Ovary (tissue), 9 donors: ENCODE results near the gene CLMN. TPM values are rescaled to one million over a fixed set of nuclear protein-coding genes. Genes with fewer than 3 reads are reported as not detected.

Source experiments
- DNase-seq, 5 donors: peaks; one replicate each; pipeline ENCODE4 v3.0.0-alpha.2; 2019 to 2020
- H3K27ac ChIP-seq, 2 donors: fragments of 200-600 bp; one replicate each; pipeline versions ENCODE4 v1.5.1 to v1.8.0; 2019 to 2022
- H3K27me3 ChIP-seq: fragments of 200-600 bp; one replicate; pipeline ENCODE4 v1.8.0; 2022
- H3K36me3 ChIP-seq: fragments of 200-600 bp; sonication (generic); one replicate; pipeline ENCODE4 v1.5.1; 2019
- H3K4me1 ChIP-seq: one replicate; pipeline ENCODE4 v1.8.1; 2013; ENCODE audit warnings: mild to moderate bottlenecking, moderate library complexity; ENCODE audit not compliant: insufficient read depth
- H3K4me3 ChIP-seq: fragments of 200-600 bp; sonication (generic); one replicate; pipeline ENCODE4 v1.5.1; 2017
- H3K9me3 ChIP-seq, 2 donors: fragments of 200-600 bp in 1 of 2; sonication (generic) in 1 of 2; one replicate each; pipeline versions ENCODE4 v1.5.1 to v1.8.1; 2013 to 2019; ENCODE audit warnings: mild to moderate bottlenecking in 1 of 2, moderate library complexity in 1 of 2
- CTCF ChIP-seq, 3 donors: fragments of 450-650 bp in 2 of 3; fragments of 200-600 bp in 1 of 3; IDR thresholded peaks; one replicate each; pipeline versions ENCODE4 v1.5.1 to v1.8.0; 2016 to 2022; ENCODE audit warnings: antibody characterized with exemption in 3 of 3, mild to moderate bottlenecking in 1 of 3
- EP300 ChIP-seq: sonication (generic); formaldehyde crosslinking; IDR thresholded peaks from one replicate; pipeline ENCODE4 v1.6.1; 2017; ENCODE audit warnings: antibody characterized with exemption
- POLR2A ChIP-seq: fragments of 450-650 bp; IDR thresholded peaks from one replicate; pipeline ENCODE4 v1.6.1; 2017; ENCODE audit warnings: antibody characterized with exemption, mild to moderate bottlenecking, moderate library complexity
- WGBS, 3 donors: extraction: QIAGEN DNeasy Blood & Tissue Kit in 1 of 3; methylation state at CpG; one replicate each; pipeline versions ENCODE4 v1.1.5 to v1.1.7; 2013 to 2017; 5-methylcytosine and 5-hydroxymethylcytosine counted together
- intact Hi-C, 4 donors: fragments of 100-400 bp; cut with DNase I; formaldehyde crosslinking; loops; one replicate each; pipeline versions ENCODE4 v1.11.0 to v1.15.1; 2022 to 2023
- polyA plus RNA-seq, 2 donors: library from polyadenylated mRNA; stranded (reverse); fragments of 200-250 nt in 1 of 2; fragments of 350-450 nt in 1 of 2; fragmentation: Illumina TruSeq in 1 of 2; extraction: RNeasy Lipid Tissue Mini Kit (QIAGEN cat#74804) in 1 of 2; gene quantifications; one replicate each; pipeline ENCODE4 v1.2.3, GENCODE V29; 2013 to 2014
- total RNA-seq, 7 donors: library from RNA; depleted of rRNA in 2 of 7; stranded (reverse); fragments of >200 nt in 2 of 7; fragmentation: NEBNext Ultra II Directional in 3 of 7; extraction: Animal tissue kit (Norgen Biotek cat#: 25700) in 3 of 7; gene quantifications; one replicate each; pipeline versions ENCODE4 v1.1.0 to v1.2.4, GENCODE V29; 2016 to 2023
- donor health status: DM: no; HTN: no; CAD: no; lungs with moderate emphysema.
- donor health status: DM: no; HTN: no; CAD: no.
- donor health status: Bipolar disorder and iron deficiency.
- donor health status: DM: yes; HTN: yes; CAD: no.
- donor health status: DM: no; HTN: no; CAD: no.
- donor health status: DM: yes; HTN: yes; CAD: no.

Gene CLMN
- total and polyA plus RNA-seq, 9 donors: 2.2 to 11.7 (median 6.5) TPM

GRCh38 chr14:95236221-95236620 lies 83.5 kb downstream of the CLMN start:
- no peak overlapping the region for H3K27ac ChIP-seq
- DNase-seq: no peak
- 70 to 80% (median 77%) methylated on average over 10 to 12 of the region's 12 CpGs for WGBS, 3 donors

DNA sequence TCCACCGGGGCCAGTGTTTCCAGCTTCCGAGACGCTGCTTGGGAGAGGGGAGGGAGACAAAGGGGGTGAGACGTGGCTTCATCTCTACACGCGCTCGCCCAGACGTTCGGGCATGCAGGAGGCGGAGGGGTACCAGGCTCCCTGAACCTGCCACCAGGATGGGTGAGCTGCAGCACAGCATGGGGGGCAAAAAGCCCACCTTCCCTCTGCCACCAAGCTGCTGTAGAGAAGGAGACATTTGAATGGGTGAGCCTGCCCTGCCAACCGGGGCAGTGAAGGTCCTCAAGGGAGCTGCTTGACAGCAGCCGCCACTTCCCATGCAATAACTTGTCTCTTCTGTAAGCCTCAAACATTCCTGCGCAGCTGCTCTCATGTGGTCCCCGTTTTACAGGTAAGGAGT lies 83.9 kb downstream of the CLMN start:
- Histone ChIP-seq H3K9me3 (no peaks in the 10 kb centered on the region), H3K27ac (no peak overlapping the region), H3K4me1 (no peaks in the 10 kb centered on the region), H3K27me3 (no peaks in the 10 kb centered on the region), H3K4me3 (no peak overlapping the region), H3K36me3 (no peaks in the 10 kb centered on the region)
- WGBS, 3 donors: 92 to 96% (median 95%) methylated on average over 14 of the region's 14 CpGs
- DNase-seq: no peak
- no peak for TF ChIP-seq CTCF (IDR thresholded peaks at IDR 0.05)
- no peak for TF ChIP-seq POLR2A
- no peak for TF ChIP-seq EP300
- intact Hi-C loops: no loop called here

More at GRCh38 chr14:95236221-95236620, 83.5 kb downstream of the CLMN start:
- no peaks in the 10 kb centered on the region for H3K27me3 ChIP-seq
- no peaks in the 10 kb centered on the region for H3K36me3 ChIP-seq
- no peak overlapping the region for H3K4me3 ChIP-seq
- no peaks in the 10 kb centered on the region for H3K9me3 ChIP-seq
- TF ChIP-seq CTCF (IDR thresholded peaks at IDR 0.05): no peak
- TF ChIP-seq POLR2A: no peak
- no peak for TF ChIP-seq EP300
- H3K4me1 ChIP-seq: no peaks in the 10 kb centered on the region
- intact Hi-C loops: no loop called here

DNA sequence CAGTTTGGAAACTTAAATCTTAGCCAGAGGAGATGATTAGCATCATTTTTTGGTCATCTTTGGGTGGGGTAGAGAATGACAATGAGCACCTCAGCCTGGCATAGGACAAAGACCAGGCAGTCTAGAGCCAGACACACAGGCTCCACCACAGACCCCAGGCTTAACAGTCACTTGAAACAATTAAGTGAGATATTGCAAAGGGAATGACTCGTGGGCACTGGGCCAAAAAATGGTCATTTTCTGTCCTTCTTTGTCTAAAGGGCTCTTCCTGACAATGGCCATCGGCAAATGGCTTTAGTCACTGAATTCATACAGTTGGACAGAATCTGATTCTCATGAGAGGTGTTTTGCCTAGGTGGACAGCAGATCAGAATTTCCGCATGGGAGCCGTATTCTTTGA lies 84.4 kb downstream of the CLMN start:
- Histone ChIP-seq H3K9me3 (no peaks in the 10 kb centered on the region), H3K4me1 (no peaks in the 10 kb centered on the region), H3K4me3 (no peak overlapping the region), H3K27me3 (no peaks in the 10 kb centered on the region), H3K36me3 (no peaks in the 10 kb centered on the region), H3K27ac (no peak overlapping the region)
- WGBS, 3 donors: 93 to 94% (median 93%) methylated on average over 4 of the region's 4 CpGs
- no peak for DNase-seq
- intact Hi-C loops: no loop called here
- TF ChIP-seq CTCF (IDR thresholded peaks at IDR 0.05) (no peak), EP300 (no peak), POLR2A (no peak)

GRCh38 chr14:95234426-95234825 lies 85.3 kb downstream of the CLMN start:
- no peaks in the 10 kb centered on the region for H3K36me3 ChIP-seq
- no peak overlapping the region for H3K27ac ChIP-seq
- intact Hi-C loops: no loop called here
- WGBS, 3 donors: 60 to 76% (median 62%) methylated on average over 8 of the region's 8 CpGs
- TF ChIP-seq EP300: no peak
- no peak for TF ChIP-seq CTCF (IDR thresholded peaks at IDR 0.05)
- TF ChIP-seq POLR2A: no peak
- no peaks in the 10 kb centered on the region for H3K27me3 ChIP-seq
- H3K9me3 ChIP-seq: no peaks in the 10 kb centered on the region
- no peak for DNase-seq
- H3K4me1 ChIP-seq: no peaks in the 10 kb centered on the region
- no peak overlapping the region for H3K4me3 ChIP-seq
